A549 (cell line): ENCODE data around the gene P2RX3.

Experiments used
- CHD2 ChIP-seq: fragments of 150-350 bp; IDR thresholded peaks from 2 replicates; pipeline ENCODE4 v1.6.1; 2014; ENCODE audit warnings: low read length; ENCODE audit not compliant: partially characterized antibody
- CTCF ChIP-seq: fragments of >200 bp; sonication (Bioruptor Twin); formaldehyde crosslinking; IDR thresholded peaks from 3 replicates; pipeline ENCODE4 v1.5.1; 2016
- ELK1 ChIP-seq: fragments of 150-350 bp; IDR thresholded peaks from 2 replicates; pipeline ENCODE4 v1.6.1; 2014; ENCODE audit warnings: low read depth, mild to moderate bottlenecking, low read length
- EP300 ChIP-seq, 2 experiments: fragments of >200 bp; sonication (Bioruptor Twin); formaldehyde crosslinking; IDR thresholded peaks; 2 replicates in 1 of 2; 3 replicates in 1 of 2; pipeline ENCODE4 v1.6.1; 2016 to 2017
- FOXS1 ChIP-seq: fragments of 250-450 bp; sonication (Bioruptor Pico); IDR thresholded peaks from 2 replicates; pipeline ENCODE4 v1.5.0; 2020; ENCODE audit warnings: mild to moderate bottlenecking, moderate library complexity
- HMGXB4 ChIP-seq: fragments of 250-450 bp; sonication (Bioruptor Pico); IDR thresholded peaks from 2 replicates; pipeline ENCODE4 v1.5.0; 2021; ENCODE audit warnings: mild to moderate bottlenecking, moderate library complexity, borderline replicate concordance
- JUNB ChIP-seq: fragments of >200 bp; sonication (Bioruptor Twin); formaldehyde crosslinking; IDR thresholded peaks from 2 replicates; pipeline ENCODE4 v1.6.1; 2016
- MAX ChIP-seq: IDR thresholded peaks from 2 replicates; pipeline ENCODE4 v1.6.1; 2012
- MAZ ChIP-seq: fragments of 150-350 bp; IDR thresholded peaks from 2 replicates; pipeline ENCODE4 v1.6.1; 2014; ENCODE audit warnings: antibody characterized with exemption, low read depth, low read length, borderline replicate concordance
- MYC ChIP-seq: IDR thresholded peaks from 2 replicates; pipeline ENCODE4 v1.6.1; 2012; ENCODE audit warnings: mild to moderate bottlenecking, inconsistent platforms, low read length, improper control_type of control experiment, borderline replicate concordance
- NR3C1 ChIP-seq: fragments of >200 bp; sonication (Bioruptor Twin); formaldehyde crosslinking; IDR thresholded peaks from 3 replicates; pipeline ENCODE4 v1.6.1; 2017
- POLR2A ChIP-seq: IDR thresholded peaks from 2 replicates; pipeline ENCODE4 v1.6.1; 2012; ENCODE audit warnings: mild to moderate bottlenecking, low read length
- RNF2 ChIP-seq: fragments of 200-600 bp; sonication (generic); IDR thresholded peaks from 2 replicates; pipeline ENCODE4 v1.6.1; 2016; ENCODE audit warnings: low read depth, mild to moderate bottlenecking, antibody characterized with exemption, moderate library complexity, borderline replicate concordance
- SMC3 ChIP-seq: fragments of >200 bp; sonication (Bioruptor Twin); formaldehyde crosslinking; IDR thresholded peaks from 3 replicates; pipeline ENCODE4 v1.6.1; 2018; ENCODE audit warnings: inconsistent platforms

- TF ChIP-seq CHD2 = no peak
- no peak for TF ChIP-seq POLR2A
- TF ChIP-seq MAX = no peak
- no peak for TF ChIP-seq RNF2
- no peak for TF ChIP-seq CTCF
- no peak for TF ChIP-seq EP300 (IDR thresholded peaks at IDR 0.05)
- no peak for TF ChIP-seq ELK1
- TF ChIP-seq FOXS1 = no peak
- TF ChIP-seq MAZ = no peak
- no peak for TF ChIP-seq HMGXB4 (CRISPR knock-in tag)
- no peak for TF ChIP-seq SMC3
- TF ChIP-seq MYC = no peak
- TF ChIP-seq NR3C1 = no peak
- TF ChIP-seq JUNB = no peak
Observed at GRCh38 chr11:57409321-57410100, 71.4 kb downstream of the P2RX3 start.
